CD4-positive, alpha-beta memory T cell (primary cell): Measurements from ENCODE around the gene DRAM2. TPM values are rescaled to one million over a fixed set of nuclear protein-coding genes. Genes with fewer than 3 reads are reported as not detected.

Source experiments
- CTCF ChIA-PET: fragments of 350-600 bp; sonication (Branson Sonifier 250); formaldehyde crosslinking; loops from one replicate; lab custom pipeline; 2021; ENCODE audit warnings: inconsistent platforms; ENCODE audit not compliant: partially characterized antibody; lab: Charles Lee
- POLR2A ChIA-PET: fragments of 350-600 bp; sonication (Branson Sonifier 250); formaldehyde crosslinking; loops from one replicate; lab custom pipeline; 2021; ENCODE audit not compliant: partially characterized antibody; lab: Charles Lee
- DNase-seq, 5 donors: peaks; one replicate each; pipeline versions ENCODE4 v3.0.0 to v3.0.0-alpha.2; 2020 to 2022; ENCODE audit warnings: mixed read lengths in 1 of 5
- H3K27ac ChIP-seq: one replicate; pipeline ENCODE4 v1.7.0; 2013; ENCODE audit warnings: low read depth, low read length
- H3K27me3 ChIP-seq: 2 replicates; pipeline ENCODE4 v1.7.0; 2013; ENCODE audit warnings: mild to moderate bottlenecking, low read length, moderate library complexity; ENCODE audit not compliant: insufficient read depth
- H3K36me3 ChIP-seq: 2 replicates; pipeline ENCODE4 v1.7.0; 2013; ENCODE audit warnings: mild to moderate bottlenecking, low read length, moderate library complexity; ENCODE audit not compliant: insufficient read depth
- H3K4me1 ChIP-seq: 2 replicates; pipeline ENCODE4 v1.7.0; 2013; ENCODE audit warnings: mild to moderate bottlenecking, low read length, moderate library complexity; ENCODE audit not compliant: insufficient read depth
- H3K4me3 ChIP-seq, 2 donors: one replicate each; pipeline ENCODE4 v1.7.0; 2013; ENCODE audit warnings: low read length in 2 of 2, mild to moderate bottlenecking in 1 of 2
- H3K9me3 ChIP-seq, 2 donors: one replicate each; pipeline ENCODE4 v1.7.0; 2013; ENCODE audit warnings: low read length in 2 of 2, control low read depth in 1 of 2; ENCODE audit not compliant: control insufficient read depth in 1 of 2
- H3K27ac Mint-ChIP-seq, 7 donors: one replicate each; pipeline ENCODE4 v1.8.0; 2020 to 2021; ENCODE audit warnings: mixed read lengths in 7 of 7, mild to moderate bottlenecking in 6 of 7, inconsistent platforms in 3 of 7, moderate library complexity in 3 of 7
- H3K27me3 Mint-ChIP-seq, 2 donors: one replicate each; pipeline ENCODE4 v1.8.0; 2020 to 2021; ENCODE audit warnings: mixed read lengths in 2 of 2
- H3K36me3 Mint-ChIP-seq, 2 donors: one replicate each; pipeline ENCODE4 v1.8.0; 2020 to 2021; ENCODE audit warnings: mixed read lengths in 2 of 2, inconsistent platforms in 1 of 2, mild to moderate bottlenecking in 1 of 2
- H3K4me1 Mint-ChIP-seq, 4 donors: one replicate each; pipeline ENCODE4 v1.8.0; 2020 to 2021; ENCODE audit warnings: mixed read lengths in 4 of 4, mild to moderate bottlenecking in 1 of 4
- H3K4me3 Mint-ChIP-seq, 8 donors: one replicate each; pipeline ENCODE4 v1.8.0; 2020 to 2021; ENCODE audit warnings: mixed read lengths in 8 of 8, mild to moderate bottlenecking in 7 of 8, moderate library complexity in 6 of 8, inconsistent platforms in 3 of 8
- H3K9me3 Mint-ChIP-seq, 8 donors: one replicate each; pipeline ENCODE4 v1.8.0; 2020 to 2021; ENCODE audit warnings: mixed read lengths in 8 of 8, mild to moderate bottlenecking in 5 of 8, inconsistent platforms in 3 of 8, moderate library complexity in 1 of 8
- intact Hi-C: fragments of 100-400 bp; cut with micrococcal nuclease; formaldehyde crosslinking; loops from one replicate; pipeline ENCODE4 v1.15.1; 2023
- polyA plus RNA-seq, 2 donors: library from polyadenylated mRNA; unstranded; fragments of 300-500 nt; fragmentation: Illumina TruSeq; gene quantifications; one replicate each; pipeline ENCODE4 v1.2.3, GENCODE V29; 2021
- total RNA-seq, 2 experiments: library from RNA; stranded (reverse); gene quantifications; one replicate each; pipeline ENCODE4 v1.2.3, GENCODE V29; 2021

DRAM2 gene
- total and polyA plus RNA-seq, 4 experiments from 2014 or later = 37.5 to 101 (median 57.9) TPM

DNA sequence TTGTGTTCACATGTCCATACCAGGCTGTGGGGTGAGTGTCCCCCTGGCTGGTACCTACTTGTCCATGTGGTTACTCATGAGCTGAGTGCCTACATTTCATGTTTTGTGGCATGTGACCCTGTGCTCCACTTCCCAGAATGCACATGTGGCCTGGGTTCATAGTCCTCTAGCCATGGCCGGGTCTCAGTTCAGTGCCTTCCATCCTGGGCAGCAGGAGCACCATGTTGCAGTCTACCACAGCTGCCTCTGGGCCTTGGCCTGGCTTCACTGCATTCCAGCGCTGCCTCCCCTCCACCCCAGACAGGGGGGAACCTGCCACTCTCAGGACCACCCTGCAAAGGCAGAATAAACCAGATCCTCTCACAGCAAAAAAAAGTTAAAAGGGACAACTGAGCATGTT is 5.6 kb upstream of the DRAM2 start:
- intact Hi-C loops = no loop called here
- CTCF ChIA-PET = no interaction called here
- H3K4me3 ChIP-seq = no peak overlapping the region
- no peak for DNase-seq
- peaks cover 11% of the 10 kb centered on the region for H3K36me3 ChIP-seq
- Mint-ChIP-seq H3K9me3 (peaks cover 0 to 2% (median 0%) of the 10 kb centered on the region in 8 donors), H3K4me3 (no peak overlapping the region), H3K27me3 (no peaks in the 10 kb centered on the region), H3K4me1 (peaks cover 51 to 77% (median 69%) of the 10 kb centered on the region in 4 donors), H3K27ac (no peak overlapping the region), H3K36me3 (peaks cover 41 to 47% of the 10 kb centered on the region in 2 donors)
- H3K27ac ChIP-seq = no peak overlapping the region
- H3K9me3 ChIP-seq = no peaks in the 10 kb centered on the region
- peaks cover 71% of the 10 kb centered on the region for H3K4me1 ChIP-seq
- no peaks in the 10 kb centered on the region for H3K27me3 ChIP-seq
- POLR2A ChIA-PET = no interaction called here

DNA sequence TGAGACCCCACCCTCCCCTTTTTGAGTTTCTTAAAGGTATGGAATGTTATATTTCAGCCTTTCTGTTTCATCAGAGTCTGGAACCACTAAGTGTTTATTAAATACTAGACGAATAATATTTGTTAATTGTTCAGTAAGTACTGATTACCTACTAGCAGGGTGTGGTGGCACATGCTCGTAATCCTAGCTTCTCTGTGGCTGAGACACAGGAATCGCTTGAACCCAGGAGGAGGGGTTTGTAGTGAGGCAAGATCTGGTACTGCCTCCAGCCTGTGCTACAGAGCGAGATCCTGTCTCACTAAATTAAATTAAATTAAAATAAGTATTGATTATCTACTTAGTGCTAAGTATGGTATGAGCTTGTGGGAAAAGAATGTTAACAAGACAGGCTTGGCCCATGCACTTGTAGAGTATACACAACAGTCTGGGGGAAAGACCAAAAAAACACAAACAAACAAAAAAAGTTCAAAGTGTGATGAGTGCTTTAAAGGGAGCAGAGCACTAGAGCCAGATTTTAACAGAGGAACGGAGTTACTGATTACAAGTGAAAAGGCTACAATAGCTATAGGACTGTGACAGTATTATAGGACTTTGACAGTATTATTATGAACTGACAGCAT is 2.6 kb upstream of the DRAM2 start:
- ChIA-PET CTCF (no interaction called here), POLR2A (interaction anchor here (0.5 to 1.3 kb wide), 2 partner anchors 21 to 46 kb away, joined by 3 to 4 read pairs; no protein-coding TSS in a partner anchor)
- peaks cover 64% of the 10 kb centered on the region for H3K4me1 ChIP-seq
- no peaks in the 10 kb centered on the region for H3K36me3 ChIP-seq
- intact Hi-C loops = loop anchor here (5.0 kb wide), 1 partner anchor 60 kb away; the partner anchor contains the start of gene DENND2D
- Mint-ChIP-seq H3K36me3 (peaks cover 13 to 32% of the 10 kb centered on the region in 2 donors), H3K9me3 (peaks cover 0 to 2% (median 0%) of the 10 kb centered on the region in 8 donors), H3K4me3 (peak overlapping the region in 2 of 8 donors; percentile 9 to 36), H3K27ac (peak overlapping the region in 2 of 7 donors; percentile 16 to 47), H3K27me3 (no peaks in the 10 kb centered on the region), H3K4me1 (peaks cover 46 to 73% (median 59%) of the 10 kb centered on the region in 4 donors)
- no peak overlapping the region for H3K4me3 ChIP-seq
- H3K9me3 ChIP-seq = no peaks in the 10 kb centered on the region
- no peaks in the 10 kb centered on the region for H3K27me3 ChIP-seq
- no peak for DNase-seq
- H3K27ac ChIP-seq = no peak overlapping the region

GRCh38 chr1:111141245-111142220 is 1.6 kb upstream of the DRAM2 start:
- no peak for DNase-seq
- Mint-ChIP-seq H3K27ac (peak overlapping the region in 6 of 7 donors; percentile 22 to 100 (median 92)), H3K4me1 (peaks cover 40 to 66% (median 52%) of the 10 kb centered on the region in 4 donors), H3K4me3 (peak overlapping the region; percentile 98 to 100 (median 100)), H3K36me3 (peaks cover 12 to 31% of the 10 kb centered on the region in 2 donors), H3K9me3 (peaks cover 0 to 2% (median 0%) of the 10 kb centered on the region in 8 donors), H3K27me3 (no peaks in the 10 kb centered on the region)
- intact Hi-C loops = loop anchor here (2.0 to 5.0 kb wide), 3 partner anchors 61 to 803 kb away; partner anchors contain the start of genes DENND2D and RBM15
- H3K9me3 ChIP-seq = no peaks in the 10 kb centered on the region
- no peaks in the 10 kb centered on the region for H3K36me3 ChIP-seq
- ChIA-PET CTCF (no interaction called here), POLR2A (interaction anchor here (0.5 to 3.3 kb wide), 8 partner anchors 9 to 205 kb away, joined by 3 to 36 read pairs (median 10); partner anchors contain the start of gene DENND2D)
- H3K4me3 ChIP-seq = peak overlapping the region in 1 of 2 donors; percentile 57
- peaks cover 59% of the 10 kb centered on the region for H3K4me1 ChIP-seq
- H3K27ac ChIP-seq = peak overlapping the region; percentile 79
- H3K27me3 ChIP-seq = no peaks in the 10 kb centered on the region

DNA sequence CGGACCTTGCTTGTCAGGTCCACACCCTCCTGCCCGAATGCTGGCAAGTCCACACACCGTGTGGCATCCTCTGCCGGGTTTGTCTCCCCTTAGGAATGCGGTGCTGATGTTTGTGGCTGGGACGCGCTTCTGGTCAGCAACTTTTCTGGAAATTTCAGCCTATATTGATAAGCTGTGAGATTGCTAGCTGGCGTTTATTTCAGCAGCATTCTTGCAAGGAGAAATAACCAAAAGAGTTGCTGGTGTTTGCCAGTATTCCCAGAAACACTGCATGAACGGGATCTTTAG is 731 bp upstream of the DRAM2 start:
- peaks cover 54% of the 10 kb centered on the region for H3K4me1 ChIP-seq
- POLR2A ChIA-PET = interaction anchor here (1.0 to 3.3 kb wide), 10 partner anchors 9 to 205 kb away, joined by 3 to 36 read pairs (median 7); partner anchors contain the start of gene DENND2D
- intact Hi-C loops = loop anchor here (1.0 to 5.0 kb wide), 4 partner anchors 62 to 802 kb away; partner anchors contain the start of genes DENND2D and RBM15

DNA sequence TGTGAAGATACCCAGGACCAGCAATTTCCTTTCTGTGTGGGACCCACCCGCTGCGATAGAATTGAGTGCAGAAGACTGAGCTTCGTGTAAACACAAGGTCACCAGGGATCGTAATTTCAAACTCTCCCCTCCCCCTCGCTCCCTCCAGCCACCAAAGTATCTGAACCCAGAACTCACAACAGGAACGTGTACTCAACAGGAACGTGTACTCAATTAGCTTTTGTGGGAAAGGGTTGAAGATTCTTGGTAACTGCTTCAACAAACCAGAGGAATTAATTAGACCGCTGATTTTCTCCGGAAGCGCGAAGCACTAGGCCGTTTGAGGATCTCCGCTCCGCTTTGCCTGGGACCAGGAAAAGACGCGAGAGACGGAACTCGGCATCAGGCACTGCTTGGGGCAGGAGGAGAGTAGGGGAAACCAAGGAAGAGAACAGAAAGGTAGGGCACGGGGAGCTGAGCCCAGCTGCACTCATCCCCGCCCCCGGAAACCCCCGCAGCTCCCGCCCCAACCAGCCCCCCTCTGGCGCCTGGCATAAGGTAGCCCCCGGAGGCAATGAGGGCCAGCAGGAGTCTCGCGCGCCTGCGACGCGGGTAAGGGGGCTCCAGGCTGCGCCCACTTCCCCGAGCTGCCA is 453 bp downstream of the DRAM2 start:
- H3K36me3 Mint-ChIP-seq = peaks cover 20 to 40% of the 10 kb centered on the region in 2 donors
- POLR2A ChIA-PET = interaction anchor here (0.8 to 3.3 kb wide), 24 partner anchors 11 to 802 kb away, joined by 3 to 36 read pairs (median 4); partner anchors contain the start of genes DENND2D, KCNA3, LRIF1 and OVGP1
- Histone ChIP-seq H3K36me3 (peaks cover 4% of the 10 kb centered on the region), H3K4me1 (peaks cover 54% of the 10 kb centered on the region), H3K4me3 (peak overlapping the region; percentile 57 to 97), H3K9me3 (no peaks in the 10 kb centered on the region), H3K27ac (peak overlapping the region; percentile 79), H3K27me3 (no peaks in the 10 kb centered on the region)
- DNase-seq = peak in 1 of 5 donors; percentile 50
- peaks cover 32 to 54% (median 41%) of the 10 kb centered on the region in 4 donors for H3K4me1 Mint-ChIP-seq
- H3K4me3 Mint-ChIP-seq = peak overlapping the region; percentile 98 to 100 (median 100)
- CTCF ChIA-PET = interaction anchor here (1.1 to 2.3 kb wide), 7 partner anchors 54 to 520 kb away, joined by 3 to 9 read pairs (median 3); no protein-coding TSS in a partner anchor
- intact Hi-C loops = loop anchor here (1.0 kb wide), 1 partner anchor 264 kb away; no protein-coding TSS in a partner anchor
- no peaks in the 10 kb centered on the region for H3K27me3 Mint-ChIP-seq
- peak overlapping the region; percentile 84 to 100 (median 99) for H3K27ac Mint-ChIP-seq
- H3K9me3 Mint-ChIP-seq = peaks cover 0 to 2% (median 0%) of the 10 kb centered on the region in 8 donors

More for the DNA sequence above, 731 bp upstream of the DRAM2 start:
- peak in 1 of 5 donors; percentile 0 for DNase-seq
- peak overlapping the region; percentile 57 to 97 for H3K4me3 ChIP-seq
- Mint-ChIP-seq H3K9me3 (peaks cover 0 to 2% (median 0%) of the 10 kb centered on the region in 8 donors), H3K4me3 (peak overlapping the region; percentile 98 to 100 (median 100)), H3K36me3 (peaks cover 11 to 31% of the 10 kb centered on the region in 2 donors), H3K4me1 (peaks cover 33 to 57% (median 43%) of the 10 kb centered on the region in 4 donors), H3K27ac (peak overlapping the region; percentile 79 to 100 (median 99)), H3K27me3 (no peaks in the 10 kb centered on the region)
- no peaks in the 10 kb centered on the region for H3K27me3 ChIP-seq
- peak overlapping the region; percentile 79 for H3K27ac ChIP-seq
- CTCF ChIA-PET = no interaction called here
- no peaks in the 10 kb centered on the region for H3K9me3 ChIP-seq
- H3K36me3 ChIP-seq = no peaks in the 10 kb centered on the region

DNA sequence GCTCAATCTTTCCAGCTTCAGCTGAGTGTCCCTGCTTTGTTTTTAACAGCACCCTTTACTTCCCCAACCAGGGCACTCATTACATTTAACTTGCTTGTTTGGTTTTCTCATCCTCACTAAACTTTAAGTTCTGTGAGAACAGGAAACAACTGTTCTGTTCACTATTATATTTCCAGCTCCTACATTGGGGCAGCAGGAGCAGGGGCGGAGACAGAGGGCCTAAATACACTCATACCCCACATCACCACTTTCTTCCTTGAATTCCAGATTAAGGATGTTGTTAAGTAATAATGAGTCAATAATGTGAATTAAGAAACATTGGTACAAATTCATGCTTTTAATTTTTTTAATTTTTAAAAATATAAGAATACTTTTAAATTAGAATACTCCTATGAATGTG is 6.0 kb downstream of the DRAM2 start:
- peak overlapping the region in 2 of 7 donors; percentile 57 to 75 for H3K27ac Mint-ChIP-seq
- intact Hi-C loops = no loop called here
- ChIA-PET POLR2A (no interaction called here), CTCF (no interaction called here)
- H3K27me3 Mint-ChIP-seq = no peaks in the 10 kb centered on the region
- H3K4me1 Mint-ChIP-seq = peaks cover 12 to 16% (median 14%) of the 10 kb centered on the region in 4 donors
- Histone ChIP-seq H3K9me3 (no peaks in the 10 kb centered on the region), H3K4me3 (no peak overlapping the region), H3K27ac (no peak overlapping the region), H3K27me3 (no peaks in the 10 kb centered on the region), H3K4me1 (peaks cover 16% of the 10 kb centered on the region), H3K36me3 (peaks cover 4% of the 10 kb centered on the region)
- H3K36me3 Mint-ChIP-seq = peaks cover 35 to 39% of the 10 kb centered on the region in 2 donors
- H3K4me3 Mint-ChIP-seq = no peak overlapping the region
- DNase-seq = no peak
- H3K9me3 Mint-ChIP-seq = no peaks in the 10 kb centered on the region
